Fibroblast of lung (primary cell): ENCODE results near the gene KPNB1.

ENCODE experiments used
- CTCF ChIP-seq, 2 donors: IDR thresholded peaks in 1 of 2; conservative IDR thresholded peaks in 1 of 2; 1 replicate in 1 of 2; 2 replicates in 1 of 2; pipeline ENCODE4 v1.5.1; 2011 to 2012; ENCODE audit warnings: low read length in 2 of 2, control low read depth in 1 of 2, inconsistent platforms in 1 of 2, low read depth in 1 of 2, mild to moderate bottlenecking in 1 of 2
- EZH2 ChIP-seq: IDR thresholded peaks from 2 replicates; pipeline ENCODE4 v1.5.1; 2012; ENCODE audit warnings: low read length, control low read depth, mild to moderate bottlenecking; ENCODE audit errors: missing control alignments

GRCh38 chr17:47692137-47692894 lies 42.6 kb downstream of the KPNB1 start:
- TF ChIP-seq CTCF (conservative IDR thresholded peaks at IDR 0.05 in 1 of 2, IDR thresholded peaks at IDR 0.05 in 1 of 2; ENCODE audit: low read depth in 1 of 2, low read length in 2 of 2) (no peak), EZH2 (no peak)
